ENCODE data around the gene FAM9B. TPM values are rescaled to one million over a fixed set of nuclear protein-coding genes. Genes with fewer than 3 reads are reported as not detected.

The FAM9B gene
- total RNA-seq, 1 donor from 2014 or later = 1.1 TPM

GRCh38 chrX:8981723-8982122 lies 52.2 kb downstream of the FAM9B start:
- no peak for DNase-seq (ENCODE audit: low spot score)
- no peak for ATAC-seq

- ATAC-seq = no peak
- no peak for DNase-seq (ENCODE audit: low spot score)
Observed at GRCh38 chrX:8980756-8981155, 53.2 kb downstream of the FAM9B start.

Other genes with a start within 250 kb of the FAM9B start
- gene FAM9A, start 232.7 kb downstream of the FAM9B start, total RNA-seq = not detected